Choroid plexus epithelial cell (primary cell): ENCODE data around the gene EDC3.

Source experiments
- DNase-seq: peaks from one replicate; pipeline ENCODE4 v3.0.0-alpha.2; 2010; ENCODE audit warnings: low read depth
- H3K4me3 ChIP-seq: 2 replicates; pipeline ENCODE4 v1.5.1; 2011; ENCODE audit warnings: low read depth, mild to moderate bottlenecking, control low read depth, low read length, moderate library complexity
- CTCF ChIP-seq: conservative IDR thresholded peaks from 2 replicates; pipeline ENCODE4 v1.5.1; 2011; ENCODE audit warnings: low read depth, mild to moderate bottlenecking, control low read depth, inconsistent platforms, low read length, moderate library complexity

Gene EDC3

GRCh38 chr15:74648051-74648842 lies 47.6 kb downstream of the EDC3 start:
- TF ChIP-seq CTCF = no peak
- H3K4me3 ChIP-seq = no peak overlapping the region
- no peak for DNase-seq

GRCh38 chr15:74646480-74646879 lies 49.3 kb downstream of the EDC3 start:
- no peak for DNase-seq
- no peak overlapping the region for H3K4me3 ChIP-seq
- TF ChIP-seq CTCF = no peak

GRCh38 chr15:74643665-74644204 lies 52.1 kb downstream of the EDC3 start:
- no peak for TF ChIP-seq CTCF
- no peak for DNase-seq
- no peak overlapping the region for H3K4me3 ChIP-seq

- no peak overlapping the region for H3K4me3 ChIP-seq
- TF ChIP-seq CTCF = no peak
- peak; percentile 66 for DNase-seq
Observed at GRCh38 chr15:74642734-74643664, 52.8 kb downstream of the EDC3 start.

GRCh38 chr15:74642348-74642733 lies 53.5 kb downstream of the EDC3 start:
- no peak for TF ChIP-seq CTCF
- no peak for DNase-seq
- H3K4me3 ChIP-seq = no peak overlapping the region

GRCh38 chr15:74641151-74641550 lies 54.7 kb downstream of the EDC3 start:
- no peak for DNase-seq
- no peak for TF ChIP-seq CTCF
- no peak overlapping the region for H3K4me3 ChIP-seq
